Activated naive CD4-positive, alpha-beta T cell (primary cell): ENCODE data around the gene LCN10.

Source experiments
- DNase-seq, 4 experiments: peaks; one replicate each; lab custom pipeline; 2025; lab: John Stamatoyannopoulos, UW

LCN10 gene

DNA sequence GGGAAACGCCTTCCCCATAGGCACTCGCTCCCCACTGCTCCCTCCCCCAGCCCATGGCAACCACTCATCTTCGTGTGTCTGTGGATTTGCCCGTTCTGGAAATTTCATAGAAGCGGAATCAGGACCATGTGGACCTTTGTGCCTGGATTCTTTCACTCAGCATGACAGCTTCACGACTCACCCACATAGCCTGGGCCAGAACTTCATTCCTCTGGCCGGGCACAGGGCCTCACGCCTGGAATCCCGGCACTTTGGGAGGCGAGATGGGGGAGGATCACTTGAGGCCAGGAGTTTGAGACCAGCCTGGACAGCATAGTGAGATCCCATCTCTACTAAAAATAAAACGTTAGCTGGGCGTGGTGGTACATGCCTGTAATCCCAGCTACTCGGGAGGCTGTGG lies 42.4 kb downstream of the LCN10 start:
- no peak for DNase-seq

DNA sequence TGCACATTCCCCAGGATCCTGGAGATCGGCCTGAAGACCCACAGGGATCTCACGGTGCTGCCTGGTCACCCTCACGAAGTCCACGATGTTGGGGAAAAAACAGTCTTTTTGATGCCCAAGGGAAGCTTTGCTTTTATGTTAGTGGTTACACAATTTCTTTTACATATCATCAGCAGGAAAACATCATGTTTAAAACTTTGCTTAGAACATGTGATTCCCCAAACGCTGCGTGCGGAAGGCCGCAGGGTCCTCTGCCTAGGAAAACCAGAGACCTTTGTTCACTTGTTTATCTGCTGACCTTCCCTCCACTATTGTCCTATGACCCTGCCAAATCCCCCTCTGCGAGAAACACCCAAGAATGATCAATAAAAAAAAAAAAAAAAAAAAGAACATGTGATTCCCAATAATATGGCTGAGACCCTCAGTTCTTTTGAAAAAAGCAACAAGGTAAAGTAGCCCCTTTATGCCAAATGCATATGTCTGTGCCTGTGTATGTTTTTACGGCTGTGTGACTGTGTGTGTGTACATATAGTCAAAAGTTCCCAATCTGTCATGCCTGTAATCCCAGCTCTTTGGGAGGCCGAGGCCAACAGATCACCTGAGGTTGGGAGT lies 44.0 kb downstream of the LCN10 start:
- no peak for DNase-seq

DNA sequence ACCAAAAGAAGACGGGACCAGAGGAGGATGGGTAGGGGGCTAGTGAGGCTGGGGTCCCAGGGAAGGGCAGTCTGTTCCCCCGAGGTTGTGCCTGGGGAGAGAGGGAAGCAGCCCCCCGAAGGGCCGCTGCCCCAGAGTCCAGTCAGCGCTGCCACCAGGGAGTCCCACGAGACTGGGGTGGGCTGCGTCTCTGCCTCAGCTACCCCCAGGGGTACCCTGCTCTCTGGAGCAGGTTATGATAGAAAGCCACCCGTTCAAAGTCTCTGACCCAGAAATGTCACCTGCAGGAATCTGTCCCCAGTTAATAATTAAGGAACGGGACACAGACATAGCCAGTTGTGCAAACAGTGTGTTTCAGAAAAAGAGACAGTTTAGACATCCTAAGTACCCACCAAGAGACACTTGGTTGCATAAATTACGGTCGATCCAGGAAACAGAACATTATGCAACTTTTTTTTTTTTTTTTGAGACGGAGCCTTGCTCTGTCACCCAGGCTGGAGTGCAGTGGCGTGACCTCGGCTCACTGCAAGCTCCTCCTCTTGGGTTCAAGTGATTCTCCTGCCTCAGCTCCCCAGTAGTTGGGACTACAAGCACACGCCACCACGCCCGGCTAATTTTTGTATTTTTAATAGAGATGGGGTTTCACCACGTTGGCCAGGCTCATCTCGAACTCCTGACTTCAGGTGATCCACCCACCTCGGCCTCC lies 44.8 kb downstream of the LCN10 start:
- no peak for DNase-seq

DNA sequence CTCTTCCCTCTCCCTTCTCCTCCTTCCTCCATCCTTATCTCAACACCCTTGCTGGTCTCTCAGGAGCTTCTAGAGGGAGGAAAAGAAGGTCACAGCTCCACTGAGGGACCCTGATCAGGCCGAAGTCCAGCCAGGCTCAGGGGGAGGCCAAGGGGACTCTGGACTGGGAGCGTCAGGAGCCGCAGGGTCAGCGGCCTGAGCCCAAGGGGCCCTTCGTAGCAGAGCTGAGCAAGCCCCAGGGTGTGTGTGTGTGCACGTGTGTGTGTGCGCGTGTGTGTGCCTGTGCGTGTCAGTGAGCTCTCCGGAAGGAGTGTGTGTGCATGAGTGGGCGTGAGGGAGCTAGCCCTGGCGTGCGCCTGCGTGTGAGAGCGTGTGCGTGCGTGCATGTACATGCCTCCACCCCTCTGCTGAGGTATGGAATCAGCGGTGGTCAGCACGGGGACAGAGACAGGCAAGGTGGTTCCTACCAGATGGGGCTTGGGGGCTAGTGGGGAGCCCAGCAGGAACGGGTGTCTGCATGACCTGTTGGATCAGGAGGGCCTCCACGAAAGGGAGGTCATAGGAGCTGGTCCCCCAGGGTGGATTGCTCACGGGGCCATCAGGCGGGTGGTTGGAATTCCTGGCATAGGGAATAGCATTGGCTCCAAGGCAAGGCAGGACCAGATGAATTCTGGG lies 45.5 kb downstream of the LCN10 start:
- no peak for DNase-seq

DNA sequence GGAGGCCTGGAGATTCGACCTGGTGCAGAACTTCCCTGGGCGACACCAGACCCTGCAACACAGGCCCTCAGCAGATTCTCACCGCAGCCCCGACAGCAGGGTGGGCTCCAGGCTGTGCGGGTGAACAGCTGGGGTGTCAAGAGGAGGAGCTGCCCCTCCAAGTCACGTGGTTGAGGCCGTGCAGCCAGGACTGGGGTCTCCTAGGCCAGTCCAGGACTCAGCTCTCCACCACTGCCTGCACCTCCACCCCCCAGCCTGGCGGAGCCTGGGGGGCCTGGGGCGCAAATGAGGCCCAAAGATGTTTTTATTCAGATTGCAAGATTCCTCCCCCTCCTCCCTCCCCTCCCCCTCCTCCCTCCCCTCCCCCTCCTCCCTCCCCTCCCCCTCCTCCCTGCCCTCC lies 46.2 kb downstream of the LCN10 start:
- DNase-seq: no peak

DNA sequence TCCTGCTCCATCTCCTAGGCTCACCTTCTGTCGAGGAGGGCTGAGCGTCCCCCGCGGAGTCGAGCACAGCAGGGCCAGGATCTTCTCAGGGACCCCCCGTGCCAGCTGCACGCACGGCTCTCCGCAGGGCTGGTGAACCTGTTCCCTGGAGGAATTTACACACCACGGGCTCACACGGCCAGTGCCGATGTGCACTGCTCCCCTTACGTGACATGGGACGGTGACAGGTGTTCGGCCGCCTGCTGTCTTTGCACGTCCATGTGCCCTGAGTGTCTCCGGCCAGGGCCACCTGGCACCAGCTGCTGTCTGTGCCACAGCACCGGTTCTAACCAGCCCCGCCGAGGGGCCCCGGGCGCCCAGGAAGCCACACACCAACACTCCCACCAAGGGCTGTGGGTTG lies 46.8 kb downstream of the LCN10 start:
- no peak for DNase-seq

DNA sequence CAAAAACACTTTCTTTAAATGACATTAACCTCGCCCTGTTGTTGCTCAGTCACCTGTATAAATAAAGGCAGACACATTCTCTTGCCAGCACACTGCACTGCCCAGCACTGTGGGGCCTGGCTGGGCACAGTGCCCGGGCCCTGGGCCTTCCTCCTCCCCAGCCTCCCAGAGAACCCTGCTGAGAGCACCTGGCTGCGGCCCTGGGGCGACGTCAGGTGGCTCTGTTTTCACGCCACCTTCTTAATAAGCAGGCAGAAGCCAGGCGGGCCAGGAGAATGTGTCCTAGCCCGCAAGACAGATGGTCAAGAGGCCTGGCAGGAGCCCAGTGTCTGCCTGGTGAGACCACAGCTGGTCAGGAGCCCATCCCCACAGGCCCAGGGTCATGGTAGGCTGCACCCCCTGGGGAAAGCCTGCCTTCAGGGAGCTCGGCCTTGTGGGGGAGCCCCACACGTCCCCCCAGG lies 47.3 kb downstream of the LCN10 start:
- no peak for DNase-seq

DNA sequence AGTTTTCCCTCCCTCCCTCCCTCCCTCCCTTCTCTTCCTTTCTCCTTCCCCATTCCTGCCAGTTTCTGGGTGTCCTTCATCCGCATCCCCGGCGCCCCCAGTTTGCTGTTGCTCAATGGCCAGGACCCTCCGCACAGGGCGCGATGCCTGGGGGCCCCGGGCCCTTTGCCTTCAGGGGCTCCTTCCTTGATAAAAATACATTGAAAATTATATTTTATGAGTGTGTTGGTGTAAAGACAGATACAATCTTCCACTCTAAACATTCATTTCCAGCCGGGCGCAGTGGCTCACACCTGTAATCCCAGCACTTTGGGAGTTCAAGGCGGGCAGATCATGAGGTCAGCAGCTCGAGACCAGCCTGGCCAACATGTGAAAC lies 47.9 kb downstream of the LCN10 start:
- no peak for DNase-seq

DNA sequence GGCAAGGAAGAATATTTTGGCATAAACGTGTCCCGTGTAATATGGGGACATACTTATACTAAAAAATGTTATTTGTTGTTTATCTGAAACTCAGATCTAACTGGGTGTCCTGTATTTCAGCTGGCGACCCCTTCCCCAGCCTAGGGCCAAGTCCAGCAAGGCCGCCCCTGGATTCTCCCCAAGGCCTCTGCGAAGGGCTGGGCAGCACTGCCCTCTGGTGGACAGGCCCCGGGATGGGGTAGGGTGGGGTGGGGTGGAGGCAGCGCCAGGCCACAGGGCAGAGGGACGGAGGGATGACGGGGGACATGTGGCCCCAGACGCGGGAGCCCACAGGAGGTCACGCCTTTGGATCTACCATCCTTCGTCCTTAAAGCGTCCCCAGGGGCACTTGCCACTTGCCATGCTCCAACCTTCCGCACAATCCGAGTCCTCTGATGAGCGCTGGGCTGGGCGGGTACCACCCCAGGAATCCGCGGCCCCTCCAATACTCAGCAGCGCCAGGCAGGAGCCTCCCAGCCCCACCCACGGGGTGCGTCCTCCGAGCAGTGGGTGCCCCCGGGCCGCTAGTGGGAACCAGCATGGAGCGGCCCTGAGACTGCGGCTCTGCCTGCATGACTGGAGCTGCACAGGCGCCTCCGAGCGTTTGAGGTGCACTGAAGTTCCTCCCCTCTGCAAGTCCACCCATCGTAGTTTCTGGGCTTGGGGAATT lies 48.4 kb downstream of the LCN10 start:
- peak in 1 of 4 experiments; percentile 9 for DNase-seq

DNA sequence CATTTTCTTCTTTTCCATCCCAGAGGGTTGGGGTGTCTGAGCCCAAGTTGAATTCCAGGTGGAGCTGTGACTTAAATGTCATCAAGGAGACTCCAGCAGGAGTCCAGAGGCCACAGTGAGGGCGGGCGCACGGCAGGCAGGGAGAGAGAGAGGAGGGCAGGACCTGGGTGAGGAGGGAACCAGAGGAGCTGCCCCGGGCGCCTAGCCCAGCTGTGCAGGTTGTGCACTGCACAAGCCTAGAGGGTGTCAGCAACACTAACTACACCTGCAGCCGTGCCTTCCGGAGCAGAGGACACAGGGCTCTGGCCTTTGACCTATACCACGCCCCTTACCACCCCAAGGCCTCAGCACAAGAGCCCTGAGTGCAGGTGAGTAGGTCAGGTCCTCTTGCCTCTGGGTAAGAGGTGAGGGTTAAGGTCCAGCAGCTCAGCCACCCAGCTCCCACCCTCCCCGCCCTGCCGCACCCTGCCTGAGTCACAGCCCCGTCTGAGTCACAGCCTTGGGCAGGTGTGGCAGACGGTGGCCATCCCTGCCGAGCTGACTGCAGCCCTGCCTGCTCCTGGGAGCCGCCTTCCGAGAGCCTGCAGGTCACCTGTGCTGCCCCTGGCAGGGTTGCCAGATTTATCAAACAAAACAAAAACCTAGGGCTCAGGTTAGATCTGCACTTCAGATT lies 49.1 kb downstream of the LCN10 start:
- DNase-seq: no peak

DNA sequence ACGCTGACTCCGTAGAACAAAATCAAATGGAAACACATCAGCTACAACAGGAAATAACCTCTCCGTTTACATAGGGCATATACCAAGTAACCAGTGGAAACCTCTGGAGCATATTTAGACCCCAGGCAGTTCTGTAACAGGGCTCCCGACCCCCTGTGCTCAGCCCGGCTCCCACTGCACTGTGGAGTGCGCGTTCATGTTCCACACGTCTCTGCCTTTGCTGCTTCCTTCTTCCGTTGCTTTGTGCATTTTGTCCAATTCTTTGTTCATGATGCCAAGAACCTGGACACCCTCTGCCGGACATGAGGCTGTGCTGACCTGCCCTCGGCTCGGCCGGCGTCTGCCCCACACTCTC lies 49.6 kb downstream of the LCN10 start:
- DNase-seq: no peak

DNA sequence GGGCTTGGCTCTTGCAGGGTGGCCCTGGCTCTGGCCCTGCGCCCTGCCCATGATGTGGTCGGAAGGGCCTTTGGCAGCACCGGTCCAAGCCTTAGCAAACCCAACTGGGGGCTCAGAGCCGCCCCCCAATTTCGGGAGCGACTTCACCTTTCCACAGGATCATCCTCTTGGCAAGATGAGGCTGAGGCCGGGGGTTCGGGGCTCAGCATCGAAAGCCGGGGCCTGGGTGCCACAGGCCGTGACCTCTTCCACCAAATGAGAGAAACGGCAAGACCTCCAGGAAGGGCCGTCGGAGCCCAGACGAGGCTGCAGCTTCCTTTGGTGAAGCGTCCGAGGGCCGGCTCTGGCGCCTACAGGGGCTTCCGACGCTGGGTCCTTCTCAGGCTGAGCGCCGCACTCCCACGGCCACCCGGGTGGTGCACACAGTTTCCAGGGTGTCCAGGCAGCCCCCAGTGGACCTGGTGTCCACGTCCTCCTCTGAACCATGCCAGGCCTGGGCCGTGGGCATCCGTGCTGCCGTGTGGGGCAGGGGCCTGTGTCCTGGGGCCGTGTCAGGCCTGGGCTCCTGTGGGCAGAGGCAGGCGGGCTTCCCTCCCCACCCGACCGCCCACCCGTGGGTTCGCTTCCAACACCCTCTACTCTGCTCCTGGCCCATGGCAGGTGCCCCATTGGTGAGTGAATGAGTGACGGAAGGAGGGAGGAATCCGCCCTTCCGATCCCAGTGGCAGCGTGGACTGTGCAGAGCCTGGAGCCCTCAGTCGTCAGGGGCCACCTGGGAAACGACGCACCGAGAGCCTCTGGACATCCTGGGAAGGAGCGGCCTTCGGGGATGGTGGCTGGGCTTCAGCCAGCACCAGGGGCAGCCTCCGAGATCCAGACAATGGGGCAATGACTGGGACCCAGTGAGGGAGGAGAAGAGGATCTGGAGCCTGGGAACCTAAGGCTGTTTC lies 50.3 kb downstream of the LCN10 start:
- no peak for DNase-seq

DNA sequence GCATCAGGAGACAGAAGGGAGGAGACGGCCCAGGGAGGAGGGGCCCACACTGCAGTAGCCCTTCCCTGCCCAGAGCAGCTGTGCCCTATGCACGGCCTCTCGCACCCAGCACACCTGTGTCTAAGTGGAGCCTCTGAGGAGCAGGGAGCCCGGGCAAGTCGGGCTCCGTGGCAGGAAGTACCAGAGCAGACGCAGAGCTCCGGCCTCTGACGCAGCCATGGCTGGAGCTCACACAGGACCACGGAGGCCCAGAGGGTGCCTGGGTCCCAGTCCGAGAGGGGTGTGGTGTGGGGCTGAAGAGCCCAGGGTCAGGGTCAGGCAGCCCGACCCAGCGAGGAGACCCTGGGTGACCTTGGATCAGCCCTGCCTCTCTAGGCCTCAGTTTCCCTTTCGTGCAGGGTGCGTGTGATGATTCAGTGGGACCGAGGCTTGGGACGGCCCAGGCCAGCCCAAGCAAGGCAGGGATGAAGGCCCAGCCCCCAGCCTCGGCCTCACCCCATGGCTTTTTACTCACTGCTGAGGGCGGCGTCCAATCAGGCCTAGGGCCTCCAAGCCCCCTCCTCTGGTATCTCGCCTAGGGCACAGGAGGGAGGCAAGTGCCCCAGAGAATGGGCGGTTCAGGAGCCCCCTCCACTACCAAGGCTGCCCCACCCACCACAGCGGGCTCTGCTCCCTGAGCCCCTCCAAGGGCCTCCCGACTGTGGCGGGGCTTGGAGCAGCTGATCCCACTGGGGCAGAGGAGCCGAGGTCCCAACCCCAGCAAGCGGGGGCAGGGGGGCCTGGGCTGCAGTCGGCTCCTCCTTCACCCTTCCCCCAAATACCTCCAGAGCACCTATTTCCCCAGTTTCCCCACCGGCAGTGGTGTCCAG lies 51.2 kb downstream of the LCN10 start:
- no peak for DNase-seq

DNA sequence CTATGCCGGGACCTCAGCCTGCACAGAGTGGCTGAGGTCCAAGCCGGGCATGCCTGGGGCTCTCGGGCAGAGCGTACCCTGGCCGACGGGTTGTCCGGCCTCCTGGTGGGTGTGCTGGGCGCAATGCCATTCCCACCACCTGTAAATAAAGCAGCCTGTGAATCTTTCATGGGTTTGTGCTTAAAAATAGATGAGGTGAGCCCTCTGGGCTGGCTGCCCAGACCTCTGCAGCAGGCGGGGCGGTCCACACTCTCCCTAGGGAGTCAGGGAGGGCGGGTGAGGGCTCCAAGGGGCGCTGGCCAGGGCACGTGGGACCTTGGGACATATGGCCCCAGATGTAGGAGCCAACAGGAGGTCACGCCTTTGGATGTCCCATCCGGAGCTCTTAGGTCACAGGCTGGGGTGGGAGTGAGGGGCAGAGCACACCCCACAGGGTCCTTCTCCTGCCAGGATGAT lies 51.9 kb downstream of the LCN10 start:
- DNase-seq: no peak

DNA sequence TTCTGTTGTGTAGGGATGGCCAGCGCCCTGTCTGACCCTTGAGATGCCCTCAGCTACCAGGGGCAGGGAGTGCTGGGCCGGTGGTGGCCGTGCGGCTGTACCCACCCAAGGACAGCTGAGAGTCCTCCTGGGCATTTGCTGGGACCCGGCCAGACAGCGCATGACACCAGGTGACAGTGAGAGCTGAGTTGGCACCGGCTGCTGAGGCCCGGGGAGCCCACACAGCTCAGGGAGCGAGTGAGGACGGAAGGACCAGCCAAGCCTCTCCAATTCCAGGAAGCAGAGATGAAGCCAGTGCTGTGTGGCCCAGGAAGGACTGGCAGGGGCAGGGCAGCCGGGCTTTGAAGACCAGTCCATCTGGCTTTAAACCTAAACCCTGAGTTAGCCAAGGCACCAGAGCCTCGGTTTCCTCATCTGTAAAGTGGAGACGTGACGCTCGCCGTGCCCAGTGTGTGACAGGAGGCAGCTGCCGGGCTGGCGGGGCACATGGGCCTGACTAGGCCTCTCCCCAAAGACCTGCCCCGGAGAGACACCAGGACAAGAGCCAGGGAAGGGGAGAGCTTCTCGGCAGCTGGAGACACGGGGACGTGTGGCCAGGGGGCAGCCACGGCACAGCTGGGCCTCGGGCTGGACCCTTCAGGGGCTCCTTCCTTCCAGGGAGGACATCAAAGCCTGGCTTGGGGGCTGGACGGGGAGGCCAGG lies 52.5 kb downstream of the LCN10 start:
- DNase-seq: no peak

DNA sequence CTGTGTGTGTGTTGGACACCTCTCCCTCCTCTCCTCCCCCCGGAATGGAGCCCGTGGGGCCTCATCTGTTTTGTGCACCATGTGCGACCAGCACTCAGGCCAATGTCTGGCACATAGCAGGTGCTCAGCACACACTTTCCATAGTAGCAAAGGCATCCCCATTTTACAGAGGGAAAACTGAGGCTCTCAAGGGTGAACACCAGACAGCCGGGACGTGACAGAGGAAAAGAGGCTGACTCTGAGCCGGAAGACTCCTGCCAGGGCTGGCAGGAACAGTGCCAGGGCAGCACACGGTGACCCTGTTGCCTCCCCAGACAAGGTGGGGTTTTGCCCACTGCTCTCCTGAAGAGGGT lies 53.7 kb downstream of the LCN10 start:
- no peak for DNase-seq

DNA sequence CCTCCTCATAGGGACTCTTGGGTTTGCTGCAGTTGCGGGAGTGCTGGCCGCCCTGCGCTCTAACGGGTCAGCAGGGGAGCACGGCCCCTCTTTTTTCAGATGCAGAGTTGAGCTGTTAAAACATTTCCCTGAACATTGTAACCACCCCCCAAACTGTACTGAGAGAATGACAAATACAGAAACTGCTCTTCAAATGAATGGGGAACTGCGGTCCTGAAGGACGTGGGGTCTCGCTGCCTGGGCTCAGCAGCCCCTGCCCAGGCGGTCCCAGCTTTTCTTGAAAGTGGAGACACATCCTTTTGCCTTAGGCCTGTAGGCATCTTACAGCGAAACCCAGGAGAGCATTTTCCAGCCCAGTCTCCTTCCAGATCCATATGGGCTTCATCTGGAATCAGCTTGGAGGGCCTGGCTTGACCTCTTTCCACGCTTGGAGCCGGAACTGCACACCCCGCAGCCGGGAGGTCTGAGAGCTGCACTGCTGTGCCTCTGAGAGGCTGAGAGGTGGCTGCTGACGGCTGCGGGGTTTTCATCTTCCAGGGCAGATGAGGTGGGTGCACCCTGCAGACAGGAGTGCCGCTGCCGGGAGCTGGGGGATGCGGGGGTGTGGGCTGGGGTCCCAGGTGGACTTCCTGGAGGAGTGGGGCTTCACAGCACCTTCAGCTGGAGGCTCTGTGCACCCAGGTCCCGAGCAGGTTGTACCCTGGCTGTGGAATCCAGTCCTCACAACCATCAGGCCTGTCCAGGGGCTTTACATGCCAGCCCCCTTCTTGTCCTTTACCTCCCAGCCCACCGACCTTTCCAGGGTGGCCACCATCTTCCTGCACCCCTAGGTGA lies 54.2 kb downstream of the LCN10 start:
- DNase-seq: no peak
